GM19238 (cell line): Measurements from ENCODE around the gene CHAF1A.

Experiments
- DNase-seq: peaks from one replicate; pipeline ENCODE4 v3.0.0; 2011; ENCODE audit warnings: low spot score; ENCODE audit not compliant: insufficient read length

The CHAF1A gene

DNA sequence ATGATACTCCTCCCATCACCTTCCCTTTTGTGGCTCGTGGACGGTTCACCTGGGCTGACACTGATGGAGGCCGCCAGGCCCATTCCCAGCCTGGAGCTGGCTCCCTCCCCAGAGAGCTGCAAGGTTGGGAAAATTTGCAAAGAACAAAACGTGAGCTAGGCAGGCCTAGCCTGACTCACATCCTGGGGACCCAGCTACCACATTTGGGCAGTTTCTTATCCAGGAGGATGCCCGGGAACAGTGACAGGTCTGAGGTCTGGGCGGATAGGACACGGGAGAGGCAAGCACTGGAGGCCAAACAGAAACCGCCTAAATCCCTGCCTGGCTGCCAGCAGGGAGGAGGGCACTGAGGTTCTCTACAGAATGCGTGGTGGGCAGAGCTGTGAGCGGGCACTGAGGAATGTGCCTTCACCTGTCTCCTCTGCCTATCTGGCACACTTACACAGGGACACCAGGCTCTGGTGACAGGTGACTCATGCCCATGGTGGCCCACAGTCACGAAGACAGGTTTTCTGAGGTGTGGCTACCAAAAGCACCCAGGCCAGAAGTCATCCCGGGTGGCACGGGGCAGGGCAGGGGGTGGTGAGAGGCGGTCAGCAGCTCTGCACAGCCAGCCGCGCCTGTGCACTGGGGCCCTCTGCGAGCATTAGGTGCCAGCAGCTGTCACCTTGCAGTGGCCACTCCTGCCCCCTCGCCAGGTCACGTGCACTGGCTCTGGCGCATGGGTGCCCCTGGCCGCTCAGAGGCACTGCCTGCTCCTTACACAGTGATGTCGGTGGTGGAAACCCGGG, 25.3 kb upstream of the CHAF1A start:
- no peak for DNase-seq

DNA sequence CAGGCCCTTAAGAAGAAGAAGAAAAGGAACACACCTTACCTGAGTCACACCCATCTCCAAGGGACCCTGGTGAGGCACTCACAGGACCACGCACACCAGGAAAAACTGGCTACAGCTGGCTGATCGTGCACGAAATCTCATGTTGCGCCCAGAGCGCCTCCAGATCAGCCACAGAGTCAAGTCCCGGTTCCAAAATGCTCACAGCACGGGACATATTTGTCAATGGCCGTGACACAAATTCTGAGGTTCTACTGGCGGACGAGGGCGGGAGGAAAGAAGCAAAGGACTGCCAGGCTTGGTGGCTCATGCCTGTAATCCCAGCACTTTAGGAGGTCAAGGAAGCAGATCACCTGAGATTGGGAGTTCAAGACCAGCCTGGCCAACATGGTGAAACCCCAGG, 23.6 kb upstream of the CHAF1A start:
- DNase-seq = no peak

DNA sequence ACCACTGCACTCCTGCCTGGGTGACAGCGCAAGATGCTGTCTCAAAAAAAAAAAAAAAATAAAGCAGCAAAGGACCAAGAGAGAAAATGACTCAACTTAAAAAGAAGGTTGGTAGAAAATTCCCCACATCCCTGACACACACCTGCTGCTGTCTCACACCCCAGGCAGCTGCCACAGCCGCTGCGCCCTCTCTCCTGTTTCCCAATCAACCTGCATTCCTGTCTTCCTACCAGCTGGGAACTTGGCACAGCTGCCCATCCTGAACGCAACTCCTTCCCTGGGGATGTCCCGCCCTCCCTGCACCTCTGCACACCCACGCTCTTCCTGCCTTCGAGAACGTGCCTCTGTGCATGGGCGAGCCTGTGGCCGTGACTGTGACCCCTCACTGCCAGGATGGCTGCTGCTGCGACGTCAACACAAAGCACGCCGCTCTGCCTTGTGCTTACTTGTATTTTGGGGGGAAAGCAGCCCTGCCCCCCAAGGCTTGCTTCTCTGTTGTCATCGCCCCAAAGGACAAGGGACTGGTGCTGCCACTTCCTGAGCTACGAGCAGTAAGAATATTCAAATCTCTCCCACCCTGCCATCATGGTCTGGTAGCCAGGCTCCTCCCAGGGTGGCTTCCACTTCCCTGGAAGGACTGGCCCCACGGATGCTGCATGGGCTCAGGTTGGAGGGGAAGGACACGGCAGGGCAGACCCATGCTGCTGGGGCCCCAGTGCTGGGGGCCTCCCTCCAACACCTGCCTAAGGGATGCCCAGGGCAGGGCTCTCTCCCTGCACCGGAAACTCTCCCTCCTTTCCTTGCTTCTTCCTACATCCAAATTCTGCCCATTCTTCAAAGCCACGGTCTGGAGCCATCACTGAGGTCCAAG, 22.8 kb upstream of the CHAF1A start:
- DNase-seq = no peak

DNA sequence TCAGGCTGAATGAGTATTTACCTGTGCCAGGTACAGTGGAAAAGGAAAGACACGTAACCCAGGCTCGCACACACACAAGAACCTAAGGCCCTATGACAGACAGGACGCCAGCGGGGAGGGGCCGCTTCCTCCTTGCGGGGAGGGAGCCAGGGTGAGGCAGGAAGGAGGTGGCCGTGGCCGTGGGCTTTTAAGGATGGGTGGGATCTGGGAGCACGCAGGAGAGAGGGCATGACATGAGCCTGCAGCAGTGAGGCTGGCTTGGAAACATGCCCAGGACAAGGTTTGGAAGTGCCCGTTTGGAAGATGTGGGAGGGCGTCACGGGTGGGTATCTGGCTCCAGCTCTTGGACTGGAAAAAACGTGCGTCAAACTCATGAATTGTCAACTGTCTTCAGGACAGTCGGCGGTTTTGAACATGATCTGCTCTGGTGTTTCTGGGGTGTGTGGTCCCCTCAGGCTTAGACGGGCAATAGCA, 22.1 kb upstream of the CHAF1A start:
- DNase-seq = no peak

DNA sequence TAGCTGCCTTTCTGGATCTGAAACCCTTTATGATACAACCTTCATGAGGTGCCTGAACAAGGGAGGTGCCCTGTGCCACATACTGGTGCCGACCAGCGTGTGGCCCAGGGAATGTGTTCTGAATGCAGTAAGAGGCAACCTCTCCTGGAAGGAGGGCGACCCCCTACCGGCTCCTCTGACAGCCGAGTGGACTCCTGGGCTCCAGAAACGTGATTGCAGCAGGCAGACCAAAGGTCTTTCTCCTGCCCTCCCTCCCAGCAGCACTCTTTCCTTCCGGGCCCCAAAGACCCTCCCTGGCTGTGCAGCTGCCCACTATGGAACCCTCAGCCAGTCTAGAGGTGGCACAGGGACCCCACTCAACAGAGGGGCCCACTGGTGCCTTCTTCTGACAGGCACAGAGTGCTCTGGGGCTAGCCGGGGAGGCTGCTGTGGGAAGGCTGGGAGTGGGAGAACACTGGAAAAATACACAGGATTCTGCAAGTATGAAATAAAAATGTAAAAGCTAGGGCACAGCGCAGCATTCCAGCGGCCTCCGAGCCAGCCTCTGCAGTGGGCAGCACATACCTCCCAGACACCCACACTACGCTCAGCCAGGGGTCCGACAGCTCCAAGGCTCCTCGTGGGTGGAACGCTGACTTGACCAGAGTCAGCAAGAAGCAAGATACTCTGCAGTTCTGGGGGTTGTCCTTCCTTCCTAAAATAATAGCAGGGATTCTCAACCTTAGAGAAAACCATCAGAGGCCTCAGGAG, 17.0 kb upstream of the CHAF1A start:
- DNase-seq = no peak

DNA sequence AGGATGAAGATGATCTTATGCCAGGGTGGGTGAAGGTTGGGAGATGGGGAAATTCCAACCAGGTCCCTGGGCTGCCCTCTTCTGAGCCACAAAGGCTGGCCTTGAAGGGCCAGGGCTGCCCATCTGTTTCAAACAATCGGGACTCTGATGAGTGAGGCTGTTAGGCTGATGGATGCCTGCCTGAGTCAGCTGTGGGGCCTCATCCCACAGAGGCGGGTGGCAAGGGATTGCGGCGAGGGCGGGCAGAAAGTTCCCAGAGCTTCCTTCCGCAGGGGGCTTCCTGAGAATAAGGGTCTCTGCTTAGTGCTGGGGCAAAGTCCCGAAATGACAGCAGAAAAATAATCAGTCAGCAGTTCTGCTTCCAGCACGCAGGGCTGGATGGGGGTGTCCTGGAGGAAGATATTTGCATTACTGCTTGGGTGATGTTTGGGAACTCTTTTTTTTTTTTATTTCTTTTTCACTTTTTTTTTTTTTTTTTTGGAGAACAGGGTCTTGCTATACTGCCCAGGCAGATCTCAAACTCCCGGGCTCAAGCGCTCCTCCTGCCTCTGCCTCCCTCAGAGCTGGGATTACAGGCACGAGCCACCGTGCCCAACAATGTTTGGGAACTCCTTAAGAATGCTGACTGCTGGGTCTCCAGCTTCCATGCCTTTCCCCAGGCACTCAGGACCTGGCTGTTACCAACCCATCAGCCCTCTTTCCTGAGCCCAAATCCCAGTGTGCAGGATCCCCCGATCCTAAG, 16.2 kb upstream of the CHAF1A start:
- no peak for DNase-seq

DNA sequence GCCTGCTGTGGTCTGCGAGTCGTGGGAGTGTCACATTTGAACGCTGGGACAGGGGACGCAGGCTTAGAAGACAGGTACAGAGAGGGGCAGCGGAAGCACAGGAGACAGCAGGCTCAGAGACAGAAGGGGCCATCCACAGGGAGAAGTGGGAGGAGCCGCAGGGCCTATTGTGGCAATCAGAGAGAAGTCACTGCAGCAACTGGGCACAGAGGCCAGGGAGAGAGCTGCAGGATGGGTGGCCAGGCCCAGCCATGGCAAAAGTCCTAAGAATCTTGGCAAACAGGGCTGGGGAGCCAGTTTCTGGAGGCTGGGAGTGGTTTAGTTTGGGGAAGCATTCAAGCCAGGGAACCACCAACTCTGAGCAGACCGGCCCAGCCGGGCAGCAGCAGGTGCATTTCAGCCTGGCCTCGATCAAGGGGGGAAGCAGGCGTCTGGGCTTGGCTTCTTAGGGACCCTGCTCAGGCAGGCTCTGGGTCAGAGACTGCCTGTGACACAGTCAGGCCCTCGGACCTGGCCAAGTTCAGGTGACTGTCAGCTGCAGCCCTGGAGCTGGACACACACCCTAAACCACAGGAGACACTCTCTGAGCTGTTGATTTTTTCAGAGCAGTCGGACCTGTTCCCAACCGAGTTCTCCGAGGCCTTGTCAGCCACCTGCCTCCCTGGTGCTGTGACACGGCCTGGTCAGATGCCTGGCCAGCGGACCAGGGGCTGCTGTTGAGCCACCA, 13.9 kb upstream of the CHAF1A start:
- no peak for DNase-seq

DNA sequence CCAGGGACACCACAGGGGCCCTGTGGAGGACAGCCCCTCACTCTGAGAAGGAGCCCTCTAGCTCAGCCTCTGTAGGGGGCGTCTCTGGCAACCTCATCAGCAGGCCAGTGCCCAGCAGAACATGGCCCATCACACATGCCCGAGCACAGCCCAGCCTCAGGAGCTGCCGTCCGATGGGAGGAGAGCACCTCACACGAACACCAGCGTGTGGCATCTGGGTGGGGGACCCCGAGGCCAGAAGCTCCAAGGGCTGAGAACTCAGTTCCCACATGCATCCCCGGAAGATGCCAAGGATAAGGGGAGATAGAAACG, 13.4 kb upstream of the CHAF1A start:
- no peak for DNase-seq

DNA sequence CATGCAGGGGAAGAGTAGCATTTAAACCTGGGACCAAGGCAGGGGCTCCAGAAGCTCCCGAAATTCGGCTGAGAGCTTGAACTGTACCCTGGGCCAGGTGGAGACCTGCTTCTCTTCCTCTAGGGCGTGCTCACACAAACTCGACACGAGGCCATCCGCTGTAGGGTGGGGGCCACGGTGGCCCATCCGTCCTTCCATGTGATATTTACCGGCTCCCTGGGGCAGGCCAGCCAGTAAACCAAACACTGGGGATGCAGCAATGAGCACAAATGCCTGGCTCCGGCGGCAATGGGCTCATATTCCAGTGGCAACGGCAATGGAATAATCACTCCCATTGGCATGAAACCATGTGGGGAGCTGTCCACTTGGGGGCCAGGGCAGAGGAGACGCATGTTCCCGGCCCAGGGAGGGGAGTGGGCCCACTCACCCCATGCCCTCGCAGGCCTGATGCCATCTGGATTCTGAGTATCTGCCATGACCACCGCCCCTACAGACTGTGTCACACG, 12.9 kb upstream of the CHAF1A start:
- no peak for DNase-seq

DNA sequence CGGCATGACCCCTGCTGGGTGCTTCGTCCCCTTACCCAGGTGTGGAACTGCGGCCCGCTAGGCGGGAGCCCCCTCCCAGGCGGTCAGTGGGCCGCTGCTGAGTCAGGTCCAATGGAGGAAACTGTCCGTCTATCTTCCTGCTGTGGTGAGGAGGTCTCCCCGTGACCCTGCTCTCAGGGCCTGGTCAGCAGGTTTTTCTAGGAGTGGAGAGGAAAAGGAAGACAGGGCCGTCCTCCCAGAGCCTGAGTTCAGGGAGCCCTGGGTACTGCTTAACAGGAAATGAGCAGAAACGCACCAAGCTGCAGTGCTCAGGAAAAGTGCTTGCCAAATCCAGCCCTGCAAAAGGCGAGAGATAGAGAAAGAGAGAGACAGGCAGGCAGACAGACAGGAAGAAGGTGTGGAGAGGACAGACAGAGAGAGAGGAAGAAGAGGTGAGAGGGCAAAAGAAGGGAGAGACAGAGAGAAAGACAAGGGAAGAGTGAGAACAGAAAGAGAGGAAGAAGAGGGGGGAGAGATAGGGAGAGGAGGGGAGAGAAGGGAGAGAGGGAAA, 12.3 kb upstream of the CHAF1A start:
- no peak for DNase-seq

DNA sequence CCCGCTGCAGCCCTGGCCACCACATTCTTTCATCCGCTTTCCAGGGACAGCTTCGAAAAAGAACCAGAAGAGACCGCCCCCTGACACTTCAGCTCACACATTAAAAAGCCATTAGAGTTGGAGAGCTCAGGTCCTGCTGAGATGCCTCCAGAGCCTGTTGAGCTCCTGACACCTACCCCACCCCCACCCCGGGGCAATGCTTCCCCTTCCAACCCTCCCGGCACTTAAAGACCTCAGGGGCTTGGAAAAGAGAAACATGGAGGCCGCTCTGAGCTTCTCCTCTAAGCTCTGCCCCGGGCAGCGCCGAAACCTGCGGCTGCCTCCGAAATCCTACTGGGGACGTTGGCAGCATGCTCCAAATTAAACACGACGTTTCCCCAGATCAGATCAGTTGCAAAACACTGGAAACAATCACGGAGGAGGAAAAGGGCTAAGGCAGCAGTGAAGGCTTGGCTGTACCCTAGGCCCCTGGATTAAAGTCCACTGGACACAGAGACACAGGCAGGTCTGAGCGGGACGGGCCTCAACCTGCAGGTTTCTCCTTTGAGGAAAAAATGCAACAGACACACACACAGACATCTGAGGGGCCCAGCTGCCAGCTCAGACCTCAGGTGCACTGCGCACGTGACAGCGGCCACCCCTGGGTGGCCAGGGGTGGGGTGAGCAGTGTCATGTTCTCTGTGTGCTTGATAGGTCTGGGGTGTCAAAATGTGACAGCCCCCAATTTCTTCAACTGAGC, 11.7 kb upstream of the CHAF1A start:
- no peak for DNase-seq

DNA sequence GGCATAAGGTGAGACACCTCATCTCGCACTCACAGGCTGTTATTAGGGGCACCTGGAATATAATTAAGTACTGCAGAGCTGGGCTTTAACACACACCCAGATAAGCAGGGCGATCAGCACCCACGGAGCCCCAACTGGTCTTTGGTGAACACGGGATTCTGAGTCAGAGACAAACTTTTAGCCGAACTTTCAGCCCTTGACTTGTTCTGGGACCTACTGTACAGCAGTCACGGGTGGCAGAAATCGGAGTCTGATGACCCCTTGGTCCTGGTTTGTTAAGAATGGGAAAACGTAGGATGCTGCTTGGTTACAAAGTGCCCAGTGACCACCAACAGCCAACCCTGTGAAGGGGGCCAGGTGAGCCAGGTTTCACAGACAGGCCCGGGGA, 11.1 kb upstream of the CHAF1A start:
- DNase-seq = no peak

DNA sequence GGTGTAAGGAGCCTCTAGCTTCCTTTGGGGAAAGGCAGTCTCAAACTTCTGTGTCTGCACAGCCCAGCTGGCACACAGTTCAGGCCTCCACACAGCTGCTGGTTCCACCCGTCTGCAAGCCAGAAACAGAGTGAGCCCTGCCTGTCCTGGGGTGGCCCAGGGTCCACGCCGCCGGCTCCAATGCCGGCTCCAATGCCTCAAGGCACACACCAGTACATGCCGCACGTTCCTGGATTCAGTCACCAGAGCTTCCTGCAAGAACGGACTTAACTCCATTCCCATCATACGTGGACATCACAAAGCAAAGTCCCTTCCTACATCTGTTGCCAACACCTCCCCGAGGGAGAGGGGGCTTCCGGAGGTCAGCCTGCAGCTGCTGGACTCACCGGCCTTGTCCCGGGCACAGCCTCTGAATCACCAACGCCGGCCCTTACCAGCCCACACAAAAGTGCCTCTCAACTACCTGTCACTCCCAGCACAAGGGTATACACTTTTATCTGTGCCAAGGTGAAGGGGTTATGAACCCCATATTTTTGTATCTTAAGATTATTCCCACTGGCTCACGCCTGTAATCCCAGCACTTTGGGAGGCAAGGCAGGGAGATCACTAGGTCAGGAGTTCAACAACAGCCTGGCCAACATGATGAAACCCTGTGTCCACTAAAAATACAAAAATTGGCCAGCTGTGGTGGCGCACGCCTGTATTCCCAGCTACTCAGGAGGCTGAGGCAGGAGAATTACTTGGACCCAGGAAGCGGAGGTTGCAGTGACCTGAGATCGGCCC, 10.5 kb upstream of the CHAF1A start:
- DNase-seq = no peak

DNA sequence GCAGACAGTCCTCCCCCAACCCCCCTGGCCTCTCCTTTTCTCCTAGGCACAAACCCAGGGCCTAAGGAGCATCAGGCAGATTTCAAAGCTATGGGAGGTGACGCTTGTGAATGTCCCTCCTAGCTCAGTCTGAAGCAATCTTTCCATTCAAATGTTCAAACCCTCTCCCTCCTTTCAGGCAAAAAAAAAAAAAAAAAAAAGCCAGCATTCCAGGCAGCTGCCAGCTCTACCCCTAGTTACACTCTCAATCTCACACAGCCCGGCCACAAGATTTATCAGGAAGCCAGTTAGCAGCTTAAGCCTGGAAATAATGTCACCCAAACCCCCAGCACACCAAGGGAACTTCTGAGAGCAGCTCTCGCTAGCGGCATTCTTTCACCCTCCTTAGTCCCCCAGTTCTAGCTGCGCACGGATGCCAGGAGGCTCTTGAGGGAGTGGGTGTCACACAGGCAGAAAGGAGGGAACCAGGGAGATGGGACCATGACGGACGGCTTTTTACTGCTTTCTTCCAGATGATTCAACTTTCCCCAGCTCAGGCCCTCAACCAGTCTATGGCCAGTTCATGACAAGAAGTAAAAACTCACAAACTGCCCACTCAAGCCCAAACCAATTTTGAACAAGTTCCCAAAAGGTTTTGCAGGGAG, 8.4 kb upstream of the CHAF1A start:
- DNase-seq = no peak

DNA sequence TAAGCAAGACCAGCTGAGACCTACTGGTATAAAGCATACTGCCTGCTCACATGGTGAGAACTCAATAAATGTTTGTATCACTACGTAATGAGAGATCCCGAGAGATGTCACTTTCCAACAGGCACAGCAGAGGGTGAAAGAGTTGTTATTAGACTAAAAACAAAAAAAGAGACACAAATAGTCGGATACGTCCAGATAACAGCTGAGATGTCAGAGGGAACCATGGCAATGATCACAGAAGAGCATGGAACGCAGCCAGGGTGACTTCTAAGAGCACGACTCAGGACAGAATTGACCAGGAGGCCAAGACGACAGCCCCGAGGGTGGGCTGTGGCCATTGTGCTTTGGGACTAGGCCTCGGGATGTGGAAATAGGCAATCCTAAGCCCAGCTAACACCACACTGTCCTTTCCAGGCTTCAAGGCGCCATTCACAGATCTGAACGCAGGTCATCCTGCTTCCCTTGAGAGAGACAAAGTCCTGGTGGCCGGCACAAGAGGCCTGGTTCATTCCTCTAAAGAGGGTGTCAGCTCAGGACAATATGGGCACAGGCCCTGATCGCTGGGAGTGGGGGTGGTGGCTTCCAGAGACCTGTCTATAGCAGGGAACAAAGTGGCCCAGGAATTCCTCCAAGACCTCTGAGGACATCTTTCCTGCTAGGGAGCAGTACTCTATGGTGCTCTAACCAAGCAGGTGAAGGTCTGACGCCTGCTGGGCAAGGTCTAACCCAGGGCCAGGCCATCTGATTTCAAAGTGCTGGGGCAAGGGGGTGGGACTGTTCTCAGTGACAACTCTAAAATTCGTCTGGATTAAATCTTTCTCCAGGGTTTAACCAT, 5.3 kb upstream of the CHAF1A start:
- DNase-seq = no peak

DNA sequence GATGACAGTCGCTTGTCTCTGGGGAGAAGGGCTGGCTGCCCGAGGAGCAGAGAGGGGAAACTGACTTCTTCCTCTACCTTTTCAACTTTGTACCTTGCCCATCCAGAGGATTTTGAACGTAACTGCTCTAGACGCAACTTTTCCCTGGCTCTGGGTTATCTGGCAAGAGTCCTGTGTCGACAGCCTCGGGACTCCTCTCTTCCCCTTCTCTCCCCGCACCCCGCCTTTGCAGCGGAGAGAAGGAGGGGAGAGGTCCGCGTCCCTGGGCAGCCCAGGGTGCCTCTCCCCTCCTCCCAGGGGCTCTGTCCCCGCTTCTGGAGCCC, 2.7 kb upstream of the CHAF1A start:
- DNase-seq = peak; percentile 41

DNA sequence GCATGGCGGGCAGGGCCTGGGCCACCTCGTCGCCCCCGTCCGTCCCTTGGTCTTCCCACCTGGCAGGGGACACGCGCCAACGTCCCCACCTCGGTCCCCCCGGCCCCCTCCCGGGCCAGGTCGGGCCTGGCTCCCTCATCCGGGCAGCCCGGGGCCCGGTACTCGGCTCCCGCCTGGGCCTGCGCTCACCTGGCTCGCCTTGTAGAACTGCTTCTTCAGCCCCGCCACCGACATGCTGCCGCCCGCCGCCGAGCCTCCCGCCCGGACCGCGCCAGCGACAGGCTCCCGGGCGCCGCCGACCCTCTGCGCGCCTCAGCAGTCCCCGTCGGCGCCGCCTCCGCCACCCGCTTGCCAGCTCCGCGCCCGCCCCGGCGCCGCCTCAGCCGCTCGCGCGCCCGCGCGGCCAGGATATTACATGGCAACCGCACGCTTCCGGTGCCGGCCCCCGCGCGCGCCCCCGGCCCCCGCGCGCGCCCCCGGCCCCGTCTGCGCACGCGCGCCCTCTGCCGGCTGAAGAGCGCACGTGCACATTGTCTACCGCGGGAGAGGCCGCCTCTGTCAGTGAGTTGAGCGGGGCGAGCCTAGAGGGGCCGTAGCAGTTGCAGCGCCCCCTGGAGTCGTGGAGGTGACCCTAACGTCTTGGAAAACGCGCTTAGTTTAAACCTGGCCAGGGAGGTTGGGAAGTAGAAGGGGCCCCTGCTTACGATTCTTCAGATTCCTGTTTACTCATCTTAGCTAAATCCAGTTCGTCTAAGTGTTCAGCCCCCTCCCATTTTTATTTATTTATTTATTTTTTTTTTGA, 2.1 kb upstream of the CHAF1A start, which contains the start of gene SH3GL1:
Gene SH3GL1 (minus strand): TSS at position 413 of the 802 bp plus-strand sequence. CDS start 179 bp downstream, at position 234.
- DNase-seq = peak; percentile 81
